Ascending aorta (tissue), 2 donors: ENCODE results near the gene CLIP3. TPM values are rescaled to one million over a fixed set of nuclear protein-coding genes. Genes with fewer than 3 reads are reported as not detected.
A peak's percentile ranks its signal among the peaks of the same experiment; 100 is the strongest.

Source experiments
- DNase-seq, 2 donors: peaks; one replicate each; pipeline ENCODE4 v3.0.0-alpha.2; 2019; ENCODE audit warnings: low spot score in 2 of 2
- H3K27ac ChIP-seq, 2 donors: fragments of 200-600 bp; sonication (generic); one replicate each; pipeline ENCODE4 v1.5.1; 2016 to 2017; ENCODE audit warnings: mild to moderate bottlenecking in 1 of 2
- H3K27me3 ChIP-seq: fragments of 200-600 bp; sonication (generic); one replicate; pipeline ENCODE4 v1.5.1; 2017
- H3K36me3 ChIP-seq, 2 donors: fragments of 200-600 bp; sonication (generic); one replicate each; pipeline ENCODE4 v1.5.1; 2016
- H3K4me1 ChIP-seq, 2 donors: fragments of 200-600 bp; sonication (generic); one replicate each; pipeline ENCODE4 v1.5.1; 2016 to 2017; ENCODE audit warnings: mild to moderate bottlenecking in 1 of 2
- H3K4me3 ChIP-seq, 2 donors: fragments of 200-600 bp; sonication (generic); one replicate each; pipeline ENCODE4 v1.5.1; 2016 to 2017; ENCODE audit warnings: mild to moderate bottlenecking in 1 of 2
- H3K9me3 ChIP-seq, 2 donors: fragments of 200-600 bp; sonication (generic); one replicate each; pipeline ENCODE4 v1.5.1; 2016
- CTCF ChIP-seq, 3 experiments: fragments of 200-600 bp in 2 of 3; fragments of 450-650 bp in 1 of 3; sonication (generic) in 2 of 3; IDR thresholded peaks; one replicate each; pipeline ENCODE4 v1.5.1; 2016 to 2019; ENCODE audit warnings: antibody characterized with exemption in 3 of 3, mild to moderate bottlenecking in 1 of 3, moderate library complexity in 1 of 3
- intact Hi-C: fragments of 100-400 bp; cut with DNase I; formaldehyde crosslinking; loops from one replicate; pipeline ENCODE4 v1.15.1; 2023
- total RNA-seq: library from RNA; depleted of rRNA; stranded (reverse); fragments of >200 nt; gene quantifications from one replicate; pipeline ENCODE4 v1.1.0, GENCODE V29; 2016

Gene CLIP3, protein sequence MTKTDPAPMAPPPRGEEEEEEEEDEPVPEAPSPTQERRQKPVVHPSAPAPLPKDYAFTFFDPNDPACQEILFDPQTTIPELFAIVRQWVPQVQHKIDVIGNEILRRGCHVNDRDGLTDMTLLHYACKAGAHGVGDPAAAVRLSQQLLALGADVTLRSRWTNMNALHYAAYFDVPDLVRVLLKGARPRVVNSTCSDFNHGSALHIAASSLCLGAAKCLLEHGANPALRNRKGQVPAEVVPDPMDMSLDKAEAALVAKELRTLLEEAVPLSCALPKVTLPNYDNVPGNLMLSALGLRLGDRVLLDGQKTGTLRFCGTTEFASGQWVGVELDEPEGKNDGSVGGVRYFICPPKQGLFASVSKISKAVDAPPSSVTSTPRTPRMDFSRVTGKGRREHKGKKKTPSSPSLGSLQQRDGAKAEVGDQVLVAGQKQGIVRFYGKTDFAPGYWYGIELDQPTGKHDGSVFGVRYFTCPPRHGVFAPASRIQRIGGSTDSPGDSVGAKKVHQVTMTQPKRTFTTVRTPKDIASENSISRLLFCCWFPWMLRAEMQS
- 43.2 TPM for total RNA-seq

DNA sequence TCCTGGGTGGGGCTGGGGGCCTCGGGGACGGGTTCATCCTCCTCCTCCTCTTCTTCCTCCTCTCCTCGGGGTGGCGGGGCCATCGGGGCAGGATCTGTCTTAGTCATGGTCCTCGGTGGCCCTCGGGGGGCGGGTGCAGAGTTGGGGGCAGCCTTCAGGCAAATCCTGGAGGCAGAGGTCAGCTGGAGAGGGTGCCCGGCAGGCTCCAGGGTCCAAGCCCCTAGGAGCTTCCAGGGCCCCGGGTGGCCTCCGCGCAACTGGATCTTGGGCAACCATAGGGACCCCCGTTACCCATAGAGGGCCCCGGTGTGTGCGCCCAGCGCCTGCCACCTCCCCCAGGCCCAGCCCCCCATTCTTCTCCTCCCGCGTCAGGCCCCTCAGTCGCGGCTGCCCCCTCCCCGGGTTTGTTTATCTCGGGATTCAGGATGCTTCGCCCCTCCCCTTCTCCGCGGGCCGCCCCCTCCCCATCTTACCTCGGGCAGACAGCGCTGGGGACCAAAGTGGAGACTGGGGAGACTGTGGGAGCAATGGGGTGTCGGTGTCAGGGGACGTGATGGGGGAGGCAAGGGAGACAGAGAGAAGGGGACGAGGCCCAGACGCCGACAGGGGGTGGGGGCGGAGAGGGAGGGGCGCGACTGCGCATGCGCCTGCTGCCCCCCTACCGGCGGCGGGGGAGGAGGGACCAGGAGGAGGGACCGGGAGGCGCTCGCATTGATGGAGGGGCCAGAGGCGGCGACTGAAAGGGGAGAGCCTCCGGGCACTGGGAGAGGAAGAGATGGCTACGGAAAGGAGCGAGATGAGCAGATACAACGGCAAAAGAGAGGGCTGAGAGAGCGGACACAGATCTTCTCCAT, at the start of gene CLIP3:
TSS of gene CLIP3 (minus strand) at position 623 of the 854 bp plus-strand sequence. CDS start at position 107, 516 bp downstream.
- peak within 1 kb of the TSS; percentile 75 to 85 for H3K27ac ChIP-seq
- H3K4me1 ChIP-seq: peaks cover 0 to 4% of the 10 kb centered on the region in 2 donors
- peak within 1 kb of the TSS; percentile 67 to 95 for H3K4me3 ChIP-seq
- DNase-seq: peak; percentile 12 to 81
- H3K36me3 ChIP-seq: peaks cover 0 to 8% of the 10 kb centered on the region in 2 donors
- H3K9me3 ChIP-seq: no peaks in the 10 kb centered on the region
- intact Hi-C loops: loop anchor here (1.0 to 5.0 kb wide), 3 partner anchors 18 to 35 kb away; partner anchors contain the start of genes ALKBH6, SDHAF1, THAP8 and WDR62
- no peak for TF ChIP-seq CTCF (IDR thresholded peaks at IDR 0.05)
- H3K27me3 ChIP-seq: no peaks in the 10 kb centered on the region

DNA sequence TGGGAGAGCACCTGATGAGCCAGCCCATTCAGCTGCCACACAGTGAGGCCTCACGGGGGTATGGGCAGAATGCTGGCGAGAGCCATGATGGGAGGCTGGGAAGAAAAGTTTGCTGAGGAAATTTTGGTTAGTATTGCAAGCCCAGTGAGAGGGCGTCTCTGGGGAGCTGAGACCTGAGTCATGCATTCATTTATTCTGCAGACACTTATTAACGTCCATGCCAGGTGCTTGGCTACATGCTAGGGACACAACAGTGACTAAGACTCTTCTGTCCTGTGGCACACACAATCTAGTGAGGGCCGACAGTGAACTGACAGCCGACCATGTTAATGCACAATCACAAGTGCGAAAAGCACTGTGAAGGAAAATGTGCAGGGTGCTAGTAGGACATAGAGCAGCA, 49.2 kb upstream of the CLIP3 start:
- no peaks in the 10 kb centered on the region for H3K9me3 ChIP-seq
- no peak for TF ChIP-seq CTCF (IDR thresholded peaks at IDR 0.05)
- intact Hi-C loops: no loop called here
- no peak for DNase-seq
- H3K4me3 ChIP-seq: no peak overlapping the region
- no peaks in the 10 kb centered on the region for H3K4me1 ChIP-seq
- no peak overlapping the region for H3K27ac ChIP-seq
- no peaks in the 10 kb centered on the region for H3K36me3 ChIP-seq
- no peaks in the 10 kb centered on the region for H3K27me3 ChIP-seq

GRCh38 chr19:36081385-36081784, 48.7 kb upstream of the CLIP3 start:
- H3K4me3 ChIP-seq: no peak overlapping the region
- no peaks in the 10 kb centered on the region for H3K36me3 ChIP-seq
- no peak for DNase-seq
- no peaks in the 10 kb centered on the region for H3K27me3 ChIP-seq
- no peak overlapping the region for H3K27ac ChIP-seq
- TF ChIP-seq CTCF (IDR thresholded peaks at IDR 0.05): no peak
- intact Hi-C loops: no loop called here
- no peaks in the 10 kb centered on the region for H3K9me3 ChIP-seq
- H3K4me1 ChIP-seq: no peaks in the 10 kb centered on the region

DNA sequence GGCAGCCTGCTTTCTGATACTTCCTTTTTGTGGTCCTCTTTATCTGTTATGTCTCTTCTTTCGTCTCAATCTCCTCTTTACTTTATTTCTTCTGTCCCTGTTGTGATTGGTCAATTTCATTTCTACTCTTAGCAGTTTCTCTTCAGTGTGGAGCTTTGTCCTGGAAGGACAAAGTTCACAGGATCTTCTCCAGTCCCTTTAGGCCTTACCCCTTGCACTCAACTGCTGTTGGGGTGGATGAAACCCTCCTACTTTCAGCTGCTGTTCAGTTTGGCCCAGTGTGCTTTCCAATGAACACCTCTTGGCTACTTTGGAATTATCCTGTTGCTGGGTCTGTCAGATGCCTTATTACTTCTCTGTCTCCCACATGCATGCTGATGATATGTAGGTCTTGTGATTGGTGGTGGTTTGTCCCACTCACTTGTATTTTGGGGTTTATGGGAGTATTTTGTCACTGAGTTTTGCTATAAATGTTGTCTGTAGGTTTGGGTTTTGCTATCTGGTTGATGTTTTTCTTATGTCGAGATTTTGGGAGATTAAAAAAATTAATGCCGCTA, 46.8 kb upstream of the CLIP3 start:
- H3K27ac ChIP-seq: no peak overlapping the region
- no peak for DNase-seq
- no peaks in the 10 kb centered on the region for H3K27me3 ChIP-seq
- TF ChIP-seq CTCF (IDR thresholded peaks at IDR 0.05): no peak
- H3K4me3 ChIP-seq: no peak overlapping the region
- intact Hi-C loops: no loop called here
- no peaks in the 10 kb centered on the region for H3K9me3 ChIP-seq
- H3K4me1 ChIP-seq: no peaks in the 10 kb centered on the region
- no peaks in the 10 kb centered on the region for H3K36me3 ChIP-seq

DNA sequence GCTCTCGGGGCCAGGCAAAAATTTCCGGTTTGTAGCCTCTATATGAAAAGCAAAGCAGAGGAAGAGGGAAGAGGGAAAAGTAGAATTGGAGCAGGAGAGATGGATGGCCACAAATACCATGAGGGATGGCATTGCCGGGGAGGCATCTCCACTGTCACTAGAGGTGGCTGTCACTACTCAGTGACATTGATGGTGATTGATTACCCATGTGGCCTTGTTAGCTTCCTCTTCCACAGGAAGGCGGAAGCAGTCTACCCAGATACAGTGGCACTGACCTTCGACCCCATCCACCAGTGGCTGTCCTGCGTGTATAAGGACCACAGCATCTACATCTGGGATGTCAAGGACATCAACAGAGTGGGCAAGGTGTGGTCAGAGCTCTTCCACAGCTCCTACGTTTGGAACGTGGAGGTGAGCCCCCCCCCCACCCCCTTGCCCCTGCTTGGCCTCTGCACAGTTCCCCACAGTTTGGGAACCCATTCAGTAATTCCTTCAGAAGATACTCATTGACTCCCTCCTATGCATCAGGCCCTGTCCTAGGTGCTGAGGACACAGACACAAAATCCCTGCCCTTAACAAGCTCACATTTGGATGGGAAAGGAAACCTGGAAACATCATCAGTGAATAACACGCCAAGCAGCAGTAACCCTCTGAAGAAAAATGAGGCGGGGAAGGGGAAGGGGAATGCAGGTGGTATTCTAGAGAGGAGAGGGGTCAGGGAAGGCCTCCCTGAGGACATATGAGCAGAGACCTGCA, 40.6 kb upstream of the CLIP3 start:
- no peak for TF ChIP-seq CTCF (IDR thresholded peaks at IDR 0.05)
- intact Hi-C loops: no loop called here
- no peak for DNase-seq
- no peaks in the 10 kb centered on the region for H3K27me3 ChIP-seq
- H3K36me3 ChIP-seq: no peaks in the 10 kb centered on the region
- H3K27ac ChIP-seq: no peak overlapping the region
- H3K9me3 ChIP-seq: no peaks in the 10 kb centered on the region
- H3K4me3 ChIP-seq: no peak overlapping the region
- H3K4me1 ChIP-seq: no peaks in the 10 kb centered on the region
